Neural cell (in vitro differentiated cells): ENCODE results near the gene CDH12.

ENCODE experiments used
- EP300 ChIP-seq: fragments of 450-650 bp; conservative IDR thresholded peaks from 2 replicates; pipeline ENCODE4 v1.6.1; 2014; ENCODE audit warnings: antibody characterized with exemption, mild to moderate bottlenecking, moderate library complexity; ENCODE audit not compliant: poor library complexity, severe bottlenecking
- EZH2 ChIP-seq: fragments of 200-600, 300-800 bp; shearing (Covaris generic), sonication (generic); IDR thresholded peaks from 2 replicates; pipeline ENCODE4 v1.6.1; 2014; ENCODE audit warnings: antibody characterized with exemption, low read length, borderline replicate concordance, mild to moderate bottlenecking; ENCODE audit not compliant: insufficient read depth, poor library complexity, severe bottlenecking
- POLR2AphosphoS5 ChIP-seq: IDR thresholded peaks from 2 replicates; pipeline ENCODE4 v1.6.1; 2012
- RAD21 ChIP-seq: fragments of 450-650 bp; conservative IDR thresholded peaks from 2 replicates; pipeline ENCODE4 v1.6.1; 2014; ENCODE audit warnings: antibody characterized with exemption, mild to moderate bottlenecking, moderate library complexity
- SMC3 ChIP-seq: fragments of 450-650 bp; conservative IDR thresholded peaks from 2 replicates; pipeline ENCODE4 v1.6.1; 2014; ENCODE audit warnings: antibody characterized with exemption, mild to moderate bottlenecking, moderate library complexity; ENCODE audit not compliant: poor library complexity
- TAF1 ChIP-seq: IDR thresholded peaks from 2 replicates; pipeline ENCODE4 v1.6.1; 2012; ENCODE audit warnings: low read depth
- TF ChIP-seq, protein P1 (sequence below): fragments of 450-650 bp; IDR thresholded peaks from 2 replicates; pipeline ENCODE4 v1.5.1; 2014; ENCODE audit warnings: antibody characterized with exemption, mild to moderate bottlenecking, moderate library complexity; ENCODE audit not compliant: poor library complexity, severe bottlenecking
- TF ChIP-seq, protein P2 (sequence below): IDR thresholded peaks from 2 replicates; pipeline ENCODE4 v1.6.1; 2012; ENCODE audit warnings: borderline replicate concordance

- TF ChIP-seq, protein P1, sequence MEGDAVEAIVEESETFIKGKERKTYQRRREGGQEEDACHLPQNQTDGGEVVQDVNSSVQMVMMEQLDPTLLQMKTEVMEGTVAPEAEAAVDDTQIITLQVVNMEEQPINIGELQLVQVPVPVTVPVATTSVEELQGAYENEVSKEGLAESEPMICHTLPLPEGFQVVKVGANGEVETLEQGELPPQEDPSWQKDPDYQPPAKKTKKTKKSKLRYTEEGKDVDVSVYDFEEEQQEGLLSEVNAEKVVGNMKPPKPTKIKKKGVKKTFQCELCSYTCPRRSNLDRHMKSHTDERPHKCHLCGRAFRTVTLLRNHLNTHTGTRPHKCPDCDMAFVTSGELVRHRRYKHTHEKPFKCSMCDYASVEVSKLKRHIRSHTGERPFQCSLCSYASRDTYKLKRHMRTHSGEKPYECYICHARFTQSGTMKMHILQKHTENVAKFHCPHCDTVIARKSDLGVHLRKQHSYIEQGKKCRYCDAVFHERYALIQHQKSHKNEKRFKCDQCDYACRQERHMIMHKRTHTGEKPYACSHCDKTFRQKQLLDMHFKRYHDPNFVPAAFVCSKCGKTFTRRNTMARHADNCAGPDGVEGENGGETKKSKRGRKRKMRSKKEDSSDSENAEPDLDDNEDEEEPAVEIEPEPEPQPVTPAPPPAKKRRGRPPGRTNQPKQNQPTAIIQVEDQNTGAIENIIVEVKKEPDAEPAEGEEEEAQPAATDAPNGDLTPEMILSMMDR = no peak
- TF ChIP-seq TAF1 = no peak
- TF ChIP-seq EP300 = no peak
- TF ChIP-seq EZH2 = no peak
- TF ChIP-seq, protein P2, sequence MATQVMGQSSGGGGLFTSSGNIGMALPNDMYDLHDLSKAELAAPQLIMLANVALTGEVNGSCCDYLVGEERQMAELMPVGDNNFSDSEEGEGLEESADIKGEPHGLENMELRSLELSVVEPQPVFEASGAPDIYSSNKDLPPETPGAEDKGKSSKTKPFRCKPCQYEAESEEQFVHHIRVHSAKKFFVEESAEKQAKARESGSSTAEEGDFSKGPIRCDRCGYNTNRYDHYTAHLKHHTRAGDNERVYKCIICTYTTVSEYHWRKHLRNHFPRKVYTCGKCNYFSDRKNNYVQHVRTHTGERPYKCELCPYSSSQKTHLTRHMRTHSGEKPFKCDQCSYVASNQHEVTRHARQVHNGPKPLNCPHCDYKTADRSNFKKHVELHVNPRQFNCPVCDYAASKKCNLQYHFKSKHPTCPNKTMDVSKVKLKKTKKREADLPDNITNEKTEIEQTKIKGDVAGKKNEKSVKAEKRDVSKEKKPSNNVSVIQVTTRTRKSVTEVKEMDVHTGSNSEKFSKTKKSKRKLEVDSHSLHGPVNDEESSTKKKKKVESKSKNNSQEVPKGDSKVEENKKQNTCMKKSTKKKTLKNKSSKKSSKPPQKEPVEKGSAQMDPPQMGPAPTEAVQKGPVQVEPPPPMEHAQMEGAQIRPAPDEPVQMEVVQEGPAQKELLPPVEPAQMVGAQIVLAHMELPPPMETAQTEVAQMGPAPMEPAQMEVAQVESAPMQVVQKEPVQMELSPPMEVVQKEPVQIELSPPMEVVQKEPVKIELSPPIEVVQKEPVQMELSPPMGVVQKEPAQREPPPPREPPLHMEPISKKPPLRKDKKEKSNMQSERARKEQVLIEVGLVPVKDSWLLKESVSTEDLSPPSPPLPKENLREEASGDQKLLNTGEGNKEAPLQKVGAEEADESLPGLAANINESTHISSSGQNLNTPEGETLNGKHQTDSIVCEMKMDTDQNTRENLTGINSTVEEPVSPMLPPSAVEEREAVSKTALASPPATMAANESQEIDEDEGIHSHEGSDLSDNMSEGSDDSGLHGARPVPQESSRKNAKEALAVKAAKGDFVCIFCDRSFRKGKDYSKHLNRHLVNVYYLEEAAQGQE = no peak
- no peak for TF ChIP-seq POLR2AphosphoS5
- TF ChIP-seq RAD21 = no peak
- TF ChIP-seq SMC3 = no peak
These were observed 461.2 kb downstream of the CDH12 start for GRCh38 chr5:22391956-22392355.
